Ramos (cell line): ENCODE data around the gene HSD17B13.
"Not testable (repeated sequence)": the region's sequence is repeated elsewhere in the genome, so short reads cannot be mapped to it uniquely, and the experiment has no call there.

ENCODE experiments used
- in situ Hi-C: fragments of 300-500 bp; cut with MboI; formaldehyde crosslinking; loops from one replicate; pipeline ENCODE4 v1.14.3; 2022; ENCODE audit warnings: low sequenced_read_pairs; ENCODE audit not compliant: unreplicated experiment

HSD17B13 gene

GRCh38 chr4:87321888-87322287, 794 bp downstream of the HSD17B13 start:
- in situ Hi-C loops: no loop called here

GRCh38 chr4:87317527-87317926, 5.2 kb downstream of the HSD17B13 start:
- in situ Hi-C loops: no loop called here

GRCh38 chr4:87316961-87317360, 5.7 kb downstream of the HSD17B13 start:
- in situ Hi-C loops: no loop called here

GRCh38 chr4:87315000-87315399, 7.7 kb downstream of the HSD17B13 start:
- in situ Hi-C loops: not testable (repeated sequence)

GRCh38 chr4:87313756-87314155, 8.9 kb downstream of the HSD17B13 start:
- in situ Hi-C loops: no loop called here

GRCh38 chr4:87311684-87312083, 11.0 kb downstream of the HSD17B13 start:
- in situ Hi-C loops: no loop called here

GRCh38 chr4:87310691-87311335, 11.9 kb downstream of the HSD17B13 start:
- in situ Hi-C loops: no loop called here

GRCh38 chr4:87309625-87310024, 13.1 kb downstream of the HSD17B13 start:
- in situ Hi-C loops: no loop called here

- in situ Hi-C loops: no loop called here
Observed at GRCh38 chr4:87306056-87306455, 16.6 kb downstream of the HSD17B13 start.

GRCh38 chr4:87305562-87305961, 17.1 kb downstream of the HSD17B13 start:
- in situ Hi-C loops: no loop called here

- in situ Hi-C loops: no loop called here
Observed at GRCh38 chr4:87304745-87305432, 17.8 kb downstream of the HSD17B13 start.

- in situ Hi-C loops: no loop called here
Observed at GRCh38 chr4:87299898-87300297, 22.8 kb downstream of the HSD17B13 start.

- in situ Hi-C loops: no loop called here
Observed at GRCh38 chr4:87298362-87298761, 24.3 kb downstream of the HSD17B13 start.

GRCh38 chr4:87294911-87295310, 27.8 kb downstream of the HSD17B13 start:
- in situ Hi-C loops: not testable (repeated sequence)

GRCh38 chr4:87293889-87294288, 28.8 kb downstream of the HSD17B13 start:
- in situ Hi-C loops: not testable (repeated sequence)

GRCh38 chr4:87286970-87287369, 35.7 kb downstream of the HSD17B13 start:
- in situ Hi-C loops: no loop called here

GRCh38 chr4:87284268-87284667, 38.4 kb downstream of the HSD17B13 start:
- in situ Hi-C loops: not testable (repeated sequence)

- in situ Hi-C loops: no loop called here
Observed at GRCh38 chr4:87283151-87283550, 39.5 kb downstream of the HSD17B13 start.

- in situ Hi-C loops: no loop called here
Observed at GRCh38 chr4:87281603-87282002, 41.1 kb downstream of the HSD17B13 start.

GRCh38 chr4:87278335-87278794, 44.3 kb downstream of the HSD17B13 start:
- in situ Hi-C loops: no loop called here

GRCh38 chr4:87275311-87275710, 47.4 kb downstream of the HSD17B13 start:
- in situ Hi-C loops: no loop called here

GRCh38 chr4:87274803-87275202, 47.9 kb downstream of the HSD17B13 start:
- in situ Hi-C loops: no loop called here
